Kidney epithelial cell (primary cell): Measurements from ENCODE around the gene C1orf74. TPM values are rescaled to one million over a fixed set of nuclear protein-coding genes. Genes with fewer than 3 reads are reported as not detected.

Experiments
- DNase-seq: peaks from one replicate; pipeline ENCODE4 v3.0.0-alpha.2; 2010; ENCODE audit warnings: low read depth
- H3K27me3 ChIP-seq: 2 replicates; pipeline ENCODE4 v1.6.0; 2011; ENCODE audit warnings: low read length; ENCODE audit not compliant: control insufficient read depth, insufficient read depth
- H3K36me3 ChIP-seq: 2 replicates; pipeline ENCODE4 v1.5.1; 2011; ENCODE audit warnings: low read length; ENCODE audit not compliant: control insufficient read depth, insufficient read depth
- H3K4me3 ChIP-seq: 2 replicates; pipeline ENCODE4 v1.5.1; 2011; ENCODE audit warnings: low read depth, mild to moderate bottlenecking, control low read depth, low read length
- total RNA-seq: library from RNA; depleted of rRNA; stranded (reverse); fragments of >200 nt; gene quantifications from 2 replicates; pipeline ENCODE4 v1.2.3, GENCODE V29; 2015
- TF ChIP-seq, protein P1 (sequence below): IDR thresholded peaks from 2 replicates; pipeline ENCODE4 v1.5.1; 2011; ENCODE audit warnings: mild to moderate bottlenecking, moderate library complexity, low read length, control low read depth, inconsistent platforms; ENCODE audit not compliant: insufficient read depth, poor library complexity, severe bottlenecking

The C1orf74 gene
- total RNA-seq, 1 donor from 2014 or later: 12.4 TPM

DNA sequence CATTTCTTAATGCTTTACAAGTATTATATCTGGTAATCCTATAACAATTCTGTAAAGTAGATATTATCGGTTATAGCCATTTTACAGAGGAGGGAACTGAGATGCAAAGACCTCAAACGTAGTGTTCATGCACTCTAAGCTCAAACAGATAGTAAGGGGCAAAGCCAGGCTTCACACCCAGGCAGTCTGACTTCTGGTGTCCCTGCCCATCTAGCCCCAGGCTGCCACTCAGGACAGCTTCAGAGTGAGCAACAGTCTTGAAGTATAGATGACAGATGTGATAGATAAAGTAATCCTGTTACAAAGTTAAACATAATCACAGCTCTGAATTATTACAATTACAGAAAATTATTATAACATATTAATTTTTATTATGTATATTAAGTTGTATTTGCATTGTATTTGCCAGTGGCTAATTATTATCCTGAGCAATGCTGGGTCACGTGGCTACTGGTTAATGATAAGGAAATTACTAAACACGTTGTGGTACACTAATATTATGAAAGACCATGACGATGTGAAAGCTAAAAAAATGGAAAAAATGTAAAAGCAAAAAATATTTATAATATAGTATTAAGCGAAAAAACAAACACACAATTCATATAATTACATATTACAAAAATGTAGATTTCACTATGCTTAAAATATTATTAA, 34.6 kb downstream of the C1orf74 start:
- no peak for DNase-seq
- TF ChIP-seq, protein P1, sequence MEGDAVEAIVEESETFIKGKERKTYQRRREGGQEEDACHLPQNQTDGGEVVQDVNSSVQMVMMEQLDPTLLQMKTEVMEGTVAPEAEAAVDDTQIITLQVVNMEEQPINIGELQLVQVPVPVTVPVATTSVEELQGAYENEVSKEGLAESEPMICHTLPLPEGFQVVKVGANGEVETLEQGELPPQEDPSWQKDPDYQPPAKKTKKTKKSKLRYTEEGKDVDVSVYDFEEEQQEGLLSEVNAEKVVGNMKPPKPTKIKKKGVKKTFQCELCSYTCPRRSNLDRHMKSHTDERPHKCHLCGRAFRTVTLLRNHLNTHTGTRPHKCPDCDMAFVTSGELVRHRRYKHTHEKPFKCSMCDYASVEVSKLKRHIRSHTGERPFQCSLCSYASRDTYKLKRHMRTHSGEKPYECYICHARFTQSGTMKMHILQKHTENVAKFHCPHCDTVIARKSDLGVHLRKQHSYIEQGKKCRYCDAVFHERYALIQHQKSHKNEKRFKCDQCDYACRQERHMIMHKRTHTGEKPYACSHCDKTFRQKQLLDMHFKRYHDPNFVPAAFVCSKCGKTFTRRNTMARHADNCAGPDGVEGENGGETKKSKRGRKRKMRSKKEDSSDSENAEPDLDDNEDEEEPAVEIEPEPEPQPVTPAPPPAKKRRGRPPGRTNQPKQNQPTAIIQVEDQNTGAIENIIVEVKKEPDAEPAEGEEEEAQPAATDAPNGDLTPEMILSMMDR: no peak
- Histone ChIP-seq H3K4me3 (no peak overlapping the region), H3K36me3 (no peaks in the 10 kb centered on the region), H3K27me3 (no peaks in the 10 kb centered on the region)

DNA sequence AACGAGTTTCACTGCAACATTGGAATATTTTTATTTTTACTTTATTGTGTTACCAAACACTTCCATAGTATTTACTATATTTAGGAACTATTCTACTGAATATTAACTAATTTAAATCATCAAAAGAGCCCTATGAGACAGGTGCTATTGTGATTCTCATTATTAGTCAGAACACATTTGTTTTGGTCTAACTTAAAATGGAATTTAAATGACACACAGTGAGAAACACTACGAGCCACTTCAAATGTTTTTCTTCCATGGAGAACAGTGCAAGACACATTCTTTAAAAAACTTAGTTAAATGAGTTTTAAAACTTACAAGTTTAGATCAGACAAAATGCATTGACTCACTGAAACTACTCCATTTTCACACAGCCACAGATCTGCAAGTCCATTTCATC, 35.2 kb downstream of the C1orf74 start:
- no peaks in the 10 kb centered on the region for H3K27me3 ChIP-seq
- no peaks in the 10 kb centered on the region for H3K36me3 ChIP-seq
- DNase-seq: no peak
- TF ChIP-seq, protein P1: no peak
- no peak overlapping the region for H3K4me3 ChIP-seq

DNA sequence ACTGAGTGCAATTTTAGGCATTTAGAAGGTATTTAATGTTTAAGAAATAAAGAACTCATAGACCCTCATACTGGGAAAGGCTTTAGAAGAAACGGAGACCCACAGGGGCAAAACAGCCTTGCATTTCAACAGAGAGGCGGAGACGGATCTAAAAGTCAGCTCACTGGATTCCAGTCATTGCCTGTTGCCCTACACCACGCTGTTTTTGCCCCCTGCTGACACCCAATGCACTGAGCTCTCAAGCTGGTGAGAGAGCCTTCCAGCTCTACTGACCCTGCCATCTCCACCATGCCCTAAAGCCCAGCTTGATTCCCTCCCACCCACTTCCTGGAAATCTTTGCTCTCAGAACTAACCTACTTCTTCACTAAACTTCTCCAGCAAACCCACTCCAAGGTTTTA, 35.7 kb downstream of the C1orf74 start:
- no peak for DNase-seq
- H3K4me3 ChIP-seq: no peak overlapping the region
- TF ChIP-seq, protein P1: no peak
- H3K27me3 ChIP-seq: no peaks in the 10 kb centered on the region
- H3K36me3 ChIP-seq: no peaks in the 10 kb centered on the region

GRCh38 chr1:209747580-209748262, 36.6 kb downstream of the C1orf74 start:
- Histone ChIP-seq H3K36me3 (no peaks in the 10 kb centered on the region), H3K4me3 (no peak overlapping the region), H3K27me3 (no peaks in the 10 kb centered on the region)
- peak; percentile 88 for DNase-seq
- TF ChIP-seq, protein P1: peak; percentile 81

- Histone ChIP-seq H3K4me3 (no peak overlapping the region), H3K27me3 (no peaks in the 10 kb centered on the region), H3K36me3 (no peaks in the 10 kb centered on the region)
- TF ChIP-seq, protein P1: no peak
- no peak for DNase-seq
These were observed 37.8 kb downstream of the C1orf74 start for GRCh38 chr1:209746451-209747165.
